ENCODE measurements around the gene LBR.

The LBR gene

DNA sequence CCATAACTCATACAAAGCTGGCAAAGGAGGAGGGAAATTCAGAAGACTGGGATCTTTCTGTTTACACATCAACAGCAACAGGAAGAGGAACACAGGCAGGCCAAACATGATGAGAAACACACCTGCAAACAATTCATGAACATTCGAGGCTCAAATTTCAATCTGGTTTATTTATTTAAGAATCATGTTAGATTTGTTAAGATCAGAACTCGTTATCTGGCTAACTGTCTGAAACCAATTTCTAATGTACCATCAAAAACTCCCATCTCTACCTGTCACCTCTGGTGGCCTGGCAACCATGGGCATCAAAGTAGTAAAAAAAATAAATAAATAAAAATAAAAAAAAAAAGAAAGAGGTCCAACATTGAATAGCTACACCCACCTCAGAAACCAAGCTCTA is 9.8 kb downstream of the LBR start:
- H3K4me3 ChIP-seq (ENCODE audit: control insufficient read depth, low read depth, low read length) = no peak overlapping the region
- DNase-seq (ENCODE audit: low read depth) = no peak
- TF ChIP-seq, protein P1, sequence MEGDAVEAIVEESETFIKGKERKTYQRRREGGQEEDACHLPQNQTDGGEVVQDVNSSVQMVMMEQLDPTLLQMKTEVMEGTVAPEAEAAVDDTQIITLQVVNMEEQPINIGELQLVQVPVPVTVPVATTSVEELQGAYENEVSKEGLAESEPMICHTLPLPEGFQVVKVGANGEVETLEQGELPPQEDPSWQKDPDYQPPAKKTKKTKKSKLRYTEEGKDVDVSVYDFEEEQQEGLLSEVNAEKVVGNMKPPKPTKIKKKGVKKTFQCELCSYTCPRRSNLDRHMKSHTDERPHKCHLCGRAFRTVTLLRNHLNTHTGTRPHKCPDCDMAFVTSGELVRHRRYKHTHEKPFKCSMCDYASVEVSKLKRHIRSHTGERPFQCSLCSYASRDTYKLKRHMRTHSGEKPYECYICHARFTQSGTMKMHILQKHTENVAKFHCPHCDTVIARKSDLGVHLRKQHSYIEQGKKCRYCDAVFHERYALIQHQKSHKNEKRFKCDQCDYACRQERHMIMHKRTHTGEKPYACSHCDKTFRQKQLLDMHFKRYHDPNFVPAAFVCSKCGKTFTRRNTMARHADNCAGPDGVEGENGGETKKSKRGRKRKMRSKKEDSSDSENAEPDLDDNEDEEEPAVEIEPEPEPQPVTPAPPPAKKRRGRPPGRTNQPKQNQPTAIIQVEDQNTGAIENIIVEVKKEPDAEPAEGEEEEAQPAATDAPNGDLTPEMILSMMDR (conservative IDR thresholded peaks at IDR 0.05; ENCODE audit: control insufficient read depth, insufficient read depth, low read depth, low read length) = no peak

DNA sequence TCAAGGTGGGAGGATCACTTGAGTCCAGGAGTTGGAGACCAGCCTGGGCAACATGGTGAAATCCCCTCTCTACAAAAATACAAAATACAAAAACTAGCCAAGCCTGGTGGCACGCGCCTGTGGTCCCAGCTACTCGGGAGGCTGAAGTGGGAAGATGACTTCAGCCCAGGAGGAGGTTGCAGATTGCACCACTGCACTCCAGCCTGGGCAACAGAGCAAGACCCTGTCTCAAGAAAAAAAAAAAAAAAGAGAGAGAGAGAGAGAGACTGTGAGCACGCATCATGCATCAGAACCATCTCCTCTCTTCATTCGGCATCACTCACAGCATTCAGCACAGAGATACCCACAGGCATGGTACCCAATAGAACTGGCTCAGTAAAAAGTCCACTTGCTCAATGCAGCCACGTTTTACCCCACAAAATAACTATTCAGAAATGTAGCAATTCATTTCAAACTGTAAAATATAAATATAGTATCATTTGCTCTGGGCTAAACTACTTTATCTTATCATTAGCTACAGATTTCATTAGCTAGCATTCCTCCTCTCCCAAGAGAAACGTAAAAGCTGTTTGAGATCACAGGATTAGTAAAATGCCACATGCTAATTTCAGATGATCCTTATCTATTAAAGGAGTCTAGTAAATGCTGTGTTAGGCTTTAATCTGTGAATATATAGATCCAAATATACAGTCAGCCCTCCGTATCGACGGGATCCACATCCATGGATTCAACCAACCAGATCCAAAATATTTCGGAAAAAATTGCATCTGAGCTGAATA is 11.7 kb downstream of the LBR start:
- H3K4me3 ChIP-seq (ENCODE audit: control insufficient read depth, low read depth, low read length) = no peak overlapping the region
- no peak for DNase-seq (ENCODE audit: low read depth)
- TF ChIP-seq, protein P1 (conservative IDR thresholded peaks at IDR 0.05; ENCODE audit: control insufficient read depth, insufficient read depth, low read depth, low read length) = no peak

DNA sequence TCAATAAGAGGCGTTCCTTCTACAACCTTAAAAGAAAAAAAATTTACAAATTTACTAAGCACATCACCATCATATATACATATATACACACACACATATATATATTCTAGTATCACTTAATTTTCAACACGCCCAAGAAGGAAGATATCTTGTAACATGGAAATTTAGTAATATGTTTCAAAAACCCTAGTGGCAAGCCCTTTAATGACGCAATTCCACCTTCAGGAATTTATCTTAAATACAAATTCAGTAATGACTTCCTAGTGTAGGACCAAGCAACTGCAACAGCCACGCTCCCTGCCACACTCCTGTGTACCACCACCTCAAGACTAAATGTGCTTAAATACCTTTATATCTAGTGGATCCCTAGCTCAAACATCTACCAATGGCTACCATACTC is 12.5 kb downstream of the LBR start:
- no peak overlapping the region for H3K4me3 ChIP-seq (ENCODE audit: control insufficient read depth, low read depth, low read length)
- no peak for DNase-seq (ENCODE audit: low read depth)
- TF ChIP-seq, protein P1 (conservative IDR thresholded peaks at IDR 0.05; ENCODE audit: control insufficient read depth, insufficient read depth, low read depth, low read length) = no peak

DNA sequence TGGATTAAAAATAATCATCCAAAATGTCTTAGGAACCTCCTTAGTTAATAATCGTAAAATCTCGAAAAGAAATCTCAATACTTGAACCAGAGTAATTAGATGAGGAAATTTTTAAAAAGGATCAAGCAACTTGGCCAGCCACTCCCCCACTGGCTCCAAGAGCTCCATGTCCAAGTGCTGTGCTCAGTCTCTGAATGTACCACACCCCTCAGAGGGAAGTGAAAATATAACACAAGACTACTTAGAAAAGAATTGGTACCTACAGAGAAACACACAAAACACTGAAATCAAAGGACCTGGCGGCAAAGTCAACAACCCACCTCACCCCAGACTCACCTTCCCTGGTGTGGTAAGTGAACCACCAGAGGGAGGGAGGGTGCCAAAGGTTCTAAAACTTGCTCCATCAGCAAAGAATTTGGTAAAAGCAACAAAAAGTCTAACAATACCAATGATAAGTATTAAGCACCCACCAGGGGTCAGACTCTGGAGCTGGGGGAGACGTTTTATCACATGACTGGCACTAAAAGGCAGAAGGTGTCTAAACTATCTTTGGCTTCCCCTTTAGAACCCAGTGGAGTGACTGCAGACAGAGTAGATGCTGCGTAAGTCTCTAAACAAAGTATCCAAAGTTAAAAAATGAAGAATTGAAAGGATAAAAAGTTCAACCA is 14.0 kb downstream of the LBR start:
- no peak overlapping the region for H3K4me3 ChIP-seq (ENCODE audit: control insufficient read depth, low read depth, low read length)

DNA sequence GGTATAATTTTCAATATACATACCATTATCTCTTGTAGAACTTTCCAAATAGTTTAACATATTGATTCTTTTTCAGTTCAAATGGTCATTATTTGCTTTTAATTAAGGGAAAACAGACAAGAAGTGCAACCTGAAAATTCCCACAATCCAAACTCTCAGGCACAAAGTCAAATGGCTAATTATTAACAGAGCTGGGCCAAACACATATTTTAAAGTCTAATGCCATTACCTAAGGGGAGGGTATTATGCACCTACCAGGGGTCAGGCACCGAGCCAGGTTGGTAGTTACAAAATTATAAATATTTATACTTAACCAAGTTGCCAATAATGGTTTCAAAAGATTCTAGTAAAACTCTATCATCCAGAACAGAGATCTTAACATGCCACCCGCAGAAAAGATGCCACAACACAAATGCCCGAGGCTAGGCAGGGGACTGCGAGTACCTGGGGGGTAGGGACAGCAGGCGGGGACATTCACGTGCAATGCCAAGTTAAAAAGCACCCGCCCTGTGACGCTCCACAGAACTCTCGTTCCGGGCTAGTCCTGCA is 15.0 kb downstream of the LBR start:
- no peak for DNase-seq (ENCODE audit: low read depth)
- TF ChIP-seq, protein P1 (conservative IDR thresholded peaks at IDR 0.05; ENCODE audit: control insufficient read depth, insufficient read depth, low read depth, low read length) = no peak
- H3K4me3 ChIP-seq (ENCODE audit: control insufficient read depth, low read depth, low read length) = no peak overlapping the region

More for the DNA sequence above, 14.0 kb downstream of the LBR start:
- TF ChIP-seq, protein P1 (conservative IDR thresholded peaks at IDR 0.05; ENCODE audit: control insufficient read depth, insufficient read depth, low read depth, low read length) = no peak
- DNase-seq (ENCODE audit: low read depth) = no peak

DNA sequence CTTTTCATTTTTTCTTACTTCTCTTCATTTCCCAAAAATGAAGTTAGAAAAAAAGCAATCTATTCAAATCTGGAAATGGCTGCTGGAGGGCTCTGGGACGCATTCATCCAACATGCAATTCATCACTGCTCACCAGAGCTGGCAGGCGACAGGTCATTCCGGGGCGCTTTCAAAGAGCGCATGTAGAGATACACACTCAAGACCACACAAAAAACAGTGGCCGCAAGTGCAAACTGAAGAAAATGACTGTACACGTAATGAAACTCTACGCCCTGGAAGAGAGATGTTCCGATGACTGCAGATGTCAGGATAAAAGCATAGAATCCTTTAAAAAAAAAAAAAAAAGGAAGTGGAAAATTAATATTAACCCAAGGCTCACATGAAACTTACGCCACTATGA is 15.5 kb downstream of the LBR start:
- DNase-seq (ENCODE audit: low read depth) = no peak
- TF ChIP-seq, protein P1 (conservative IDR thresholded peaks at IDR 0.05; ENCODE audit: control insufficient read depth, insufficient read depth, low read depth, low read length) = no peak
- H3K4me3 ChIP-seq (ENCODE audit: control insufficient read depth, low read depth, low read length) = no peak overlapping the region

Measured in fibroblast of mammary gland (primary cell).